Medulla oblongata (tissue), 1 donor: ENCODE measurements around the gene BMP8A.
"Not testable (repeated sequence)": the region's sequence is repeated elsewhere in the genome, so short reads cannot be mapped to it uniquely, and the experiment has no call there.

ENCODE experiments used
- DNase-seq: peaks from one replicate; pipeline ENCODE4 v3.0.0-alpha.2; 2015; ENCODE audit errors: extremely low spot score

The BMP8A gene

GRCh38 chr1:39527190-39527579, 35.7 kb downstream of the BMP8A start:
- not testable (repeated sequence) for DNase-seq

GRCh38 chr1:39528082-39528481, 36.6 kb downstream of the BMP8A start:
- no peak for DNase-seq

DNA sequence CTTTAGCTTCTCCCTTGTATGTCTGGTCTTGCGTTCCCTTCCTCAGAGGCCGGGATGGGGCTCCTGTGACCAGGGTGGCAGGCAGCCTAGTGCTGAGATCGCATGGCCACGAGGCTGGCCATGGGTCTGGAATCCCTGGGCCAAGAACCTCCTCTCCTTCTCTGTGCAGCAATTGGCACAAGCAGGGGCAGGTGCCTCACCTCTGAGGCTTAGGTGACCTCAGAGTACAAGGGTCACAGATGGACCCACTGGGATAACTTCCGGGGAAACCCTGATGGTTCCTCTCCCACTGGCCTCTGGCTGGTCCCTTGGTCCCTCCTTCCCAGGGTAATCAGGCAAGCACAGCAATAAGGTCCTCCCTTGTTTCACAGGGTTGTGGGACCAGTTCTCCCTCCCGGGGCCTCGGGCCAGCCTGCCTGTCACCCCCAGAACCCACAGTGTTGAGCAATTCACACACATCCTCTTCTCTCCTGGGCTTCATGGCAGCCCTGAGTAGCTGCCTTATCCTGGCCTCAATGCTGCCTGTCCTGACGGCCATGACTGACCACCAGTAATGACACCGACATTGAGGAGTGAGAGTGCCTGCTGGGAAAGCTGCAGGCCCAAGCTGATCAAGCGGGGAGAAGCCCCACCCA, 38.6 kb downstream of the BMP8A start:
- no peak for DNase-seq

DNA sequence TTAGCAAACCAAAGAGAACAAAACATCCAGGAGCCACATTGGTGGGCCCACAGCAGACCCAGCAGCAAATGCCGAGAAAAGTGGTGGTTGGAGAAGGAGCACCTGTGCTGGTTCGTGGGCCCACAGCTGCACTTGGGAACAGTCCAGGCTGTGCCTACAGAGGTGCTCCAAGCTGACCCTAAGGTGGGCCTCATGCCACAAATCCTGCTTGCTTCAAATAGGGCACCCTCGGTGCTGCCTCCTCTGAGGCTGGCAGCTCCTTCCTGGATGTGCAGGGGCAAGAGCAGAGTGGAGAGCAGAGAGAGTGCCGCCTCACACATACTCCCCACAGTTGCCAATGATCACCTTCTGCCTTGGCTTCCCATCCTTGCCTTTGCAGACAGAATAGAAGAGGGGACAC, 40.1 kb downstream of the BMP8A start:
- no peak for DNase-seq

GRCh38 chr1:39533442-39533841, 42.0 kb downstream of the BMP8A start:
- DNase-seq, result no peak

DNA sequence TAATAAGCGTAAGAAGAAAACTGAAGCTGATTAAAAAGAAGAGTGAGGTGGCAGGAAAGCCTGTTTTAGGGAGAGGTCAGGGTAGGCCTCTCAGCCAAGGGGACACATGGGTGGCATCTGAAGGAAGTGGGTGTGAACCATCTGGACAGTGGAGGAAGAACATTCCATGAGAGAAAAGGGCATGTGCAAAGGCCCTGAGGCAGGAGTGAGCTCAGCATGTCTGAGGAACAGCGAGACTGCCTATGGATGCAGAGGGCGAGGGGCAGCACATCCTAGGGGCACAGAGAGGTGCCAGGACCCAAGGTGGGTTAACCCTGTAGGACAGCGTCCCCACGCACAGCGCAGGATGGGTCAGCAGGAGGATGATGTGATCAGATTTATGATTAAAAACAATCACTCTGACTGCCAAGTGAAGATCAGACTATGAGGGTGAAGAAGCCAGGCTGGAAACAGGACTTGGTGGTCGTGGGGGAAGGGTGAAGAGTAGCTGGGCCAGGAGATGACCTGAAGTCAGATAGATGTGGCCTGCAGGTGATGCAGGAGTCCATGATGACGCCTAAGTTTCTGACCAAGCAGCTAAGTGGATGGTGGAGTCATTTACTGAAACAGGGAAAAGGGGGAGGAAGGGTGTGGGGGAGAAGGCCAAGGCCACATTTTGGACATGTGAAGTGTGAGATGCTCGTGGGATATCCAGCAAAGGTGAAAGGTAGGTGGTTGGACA, 47.3 kb downstream of the BMP8A start:
- DNase-seq, result no peak

DNA sequence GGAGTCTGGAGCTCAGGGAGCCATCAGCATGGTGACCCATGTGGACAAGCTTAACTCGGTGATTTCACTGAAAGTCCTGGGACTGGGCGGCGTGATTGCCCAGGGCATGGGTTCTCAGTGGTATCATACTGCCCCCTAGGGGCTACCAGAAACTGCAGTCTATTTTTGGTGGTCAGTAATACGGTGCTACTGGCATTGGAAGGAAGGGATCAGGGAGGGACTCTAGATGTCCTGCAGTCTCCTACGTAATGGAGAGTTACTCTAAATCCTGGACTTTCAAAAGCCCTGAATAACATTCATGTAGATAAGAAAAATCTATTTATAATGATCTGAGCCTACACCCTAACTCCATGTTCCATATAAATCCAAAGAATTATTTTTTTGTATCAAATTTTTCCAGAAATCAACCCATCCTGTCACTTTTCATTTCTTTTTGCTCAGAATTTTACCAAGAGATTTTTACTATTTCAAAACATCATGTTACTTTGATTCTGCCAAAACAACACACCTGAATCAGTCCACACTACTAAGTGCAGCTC, 47.9 kb downstream of the BMP8A start:
- DNase-seq, result peak; percentile 92

DNA sequence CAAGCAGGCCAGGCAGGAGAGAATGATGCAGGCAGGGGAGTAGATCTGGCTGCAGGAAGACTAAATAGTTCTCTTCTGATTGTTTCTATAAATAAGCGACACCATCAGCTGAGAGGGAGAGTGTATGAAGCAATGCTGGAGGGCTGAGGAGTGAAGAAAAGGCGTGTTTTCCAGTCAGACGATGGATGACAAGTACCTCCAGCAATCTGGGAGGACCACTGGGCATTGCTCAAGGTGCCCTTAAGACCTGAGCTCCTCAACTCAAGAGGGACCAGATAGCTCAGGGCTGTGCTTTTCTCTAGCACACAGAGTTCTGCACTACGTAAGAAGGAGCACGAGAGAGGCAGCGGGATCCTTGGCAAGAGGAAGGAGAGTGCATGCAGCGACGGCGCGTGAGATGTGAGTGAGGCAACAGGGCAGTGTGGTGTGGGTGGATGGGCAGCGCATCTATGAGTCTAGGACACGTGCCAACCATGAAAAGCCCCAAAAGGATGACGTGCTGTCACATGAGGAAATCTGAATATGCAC, 49.1 kb downstream of the BMP8A start:
- peak; percentile 86 for DNase-seq

DNA sequence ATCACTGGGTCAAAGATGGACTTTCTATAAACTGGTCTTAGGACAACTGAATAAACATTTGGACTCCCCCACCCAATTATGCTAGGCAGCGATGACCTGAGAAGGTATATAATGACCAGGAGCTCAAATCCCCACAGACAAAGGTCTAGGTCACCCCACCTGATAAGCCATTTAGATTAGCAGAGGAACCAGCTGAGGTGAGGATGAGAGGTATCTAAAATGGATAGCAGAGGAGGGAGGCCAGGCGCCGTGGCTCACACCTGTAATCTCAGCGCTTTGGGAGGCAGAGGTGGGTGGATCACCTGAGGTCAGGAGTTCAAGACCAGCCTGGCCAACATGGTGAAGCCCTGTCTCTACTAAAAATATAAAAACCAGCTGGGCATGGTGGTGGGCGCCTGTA, 51.5 kb downstream of the BMP8A start:
- DNase-seq, result no peak

- DNase-seq, result no peak
Measured at GRCh38 chr1:39544327-39544726, 52.9 kb downstream of the BMP8A start.

DNA sequence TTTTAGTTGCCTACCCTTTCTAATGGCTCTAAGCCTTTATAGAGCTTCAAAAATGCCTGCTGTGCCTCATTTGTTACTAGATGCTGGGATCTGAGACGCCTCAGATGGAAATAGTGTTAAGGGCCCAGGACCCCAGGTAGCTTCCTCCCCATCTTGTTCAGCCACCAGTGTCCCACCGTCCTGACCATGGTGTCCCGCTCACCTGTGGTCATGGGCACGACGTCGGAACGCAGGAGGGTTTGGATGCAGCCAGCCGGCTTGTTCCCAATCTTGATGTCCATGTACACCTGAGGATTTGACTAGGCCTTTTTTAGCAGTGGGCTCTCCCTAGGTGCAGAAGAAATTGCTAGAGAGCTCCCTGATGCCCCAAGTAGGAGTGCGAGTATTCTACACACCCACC, 54.1 kb downstream of the BMP8A start:
- DNase-seq, result no peak

- no peak for DNase-seq
Measured at GRCh38 chr1:39554277-39554676, 62.8 kb downstream of the BMP8A start.

DNA sequence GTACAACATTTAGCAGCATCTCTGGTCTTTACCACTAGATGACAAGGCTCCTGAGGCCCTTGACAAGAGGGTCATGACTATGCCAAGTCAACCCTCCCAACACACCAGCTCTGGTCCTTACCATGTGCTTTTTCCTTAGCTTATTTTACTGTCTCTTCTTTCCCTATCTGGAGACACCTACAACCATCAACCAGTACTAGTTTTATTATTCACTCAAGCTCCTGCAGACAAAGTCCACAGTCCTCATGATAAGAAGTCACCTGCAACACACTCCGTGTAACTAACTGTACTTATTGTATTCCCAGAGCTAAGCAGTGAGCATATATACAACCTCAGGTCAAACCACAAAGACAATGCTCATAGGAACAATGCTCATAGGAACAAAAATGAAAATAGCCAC, 69.8 kb downstream of the BMP8A start:
- DNase-seq, result no peak

DNA sequence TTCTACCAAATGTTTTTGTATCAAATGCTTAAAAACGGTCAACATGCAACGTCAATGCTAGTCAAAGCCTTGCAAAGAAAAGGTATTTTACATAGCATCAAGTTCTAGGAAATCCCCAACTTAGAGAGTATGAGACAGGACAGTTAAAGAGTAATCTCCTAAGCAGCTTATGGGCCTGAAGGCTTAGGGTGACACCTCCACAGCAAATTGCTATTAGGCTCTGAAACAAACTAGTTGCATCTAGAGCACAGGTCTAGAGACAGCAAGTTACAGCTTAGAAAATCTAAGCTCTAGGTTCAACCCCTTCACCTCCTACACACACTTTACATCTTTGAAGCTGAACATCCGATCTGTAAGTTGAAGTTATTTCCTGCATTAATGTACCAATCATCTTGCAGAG, 71.5 kb downstream of the BMP8A start:
- DNase-seq, result no peak

DNA sequence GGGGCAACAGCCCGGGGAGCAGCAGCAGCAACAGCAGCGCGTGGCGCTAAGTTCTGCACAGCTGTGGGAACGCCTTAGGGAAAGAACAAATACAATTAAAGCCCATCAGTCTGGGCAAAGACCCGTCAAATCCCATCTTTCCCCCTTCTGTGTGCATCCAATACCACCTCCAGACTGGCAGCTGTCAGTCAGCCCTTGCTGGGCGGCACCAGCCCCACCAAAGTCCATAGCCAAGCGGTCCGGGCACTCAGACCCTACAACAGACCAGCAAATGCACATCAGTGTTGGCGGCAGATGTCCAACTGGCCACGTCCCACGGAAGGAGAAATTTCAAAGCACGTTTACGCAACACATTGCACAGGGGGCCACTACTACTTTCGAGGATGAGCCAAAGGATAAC, 72.2 kb downstream of the BMP8A start:
- no peak for DNase-seq

- DNase-seq, result no peak
Measured at GRCh38 chr1:39564340-39564739, 72.9 kb downstream of the BMP8A start.

GRCh38 chr1:39564941-39565340, 73.5 kb downstream of the BMP8A start:
- no peak for DNase-seq

DNA sequence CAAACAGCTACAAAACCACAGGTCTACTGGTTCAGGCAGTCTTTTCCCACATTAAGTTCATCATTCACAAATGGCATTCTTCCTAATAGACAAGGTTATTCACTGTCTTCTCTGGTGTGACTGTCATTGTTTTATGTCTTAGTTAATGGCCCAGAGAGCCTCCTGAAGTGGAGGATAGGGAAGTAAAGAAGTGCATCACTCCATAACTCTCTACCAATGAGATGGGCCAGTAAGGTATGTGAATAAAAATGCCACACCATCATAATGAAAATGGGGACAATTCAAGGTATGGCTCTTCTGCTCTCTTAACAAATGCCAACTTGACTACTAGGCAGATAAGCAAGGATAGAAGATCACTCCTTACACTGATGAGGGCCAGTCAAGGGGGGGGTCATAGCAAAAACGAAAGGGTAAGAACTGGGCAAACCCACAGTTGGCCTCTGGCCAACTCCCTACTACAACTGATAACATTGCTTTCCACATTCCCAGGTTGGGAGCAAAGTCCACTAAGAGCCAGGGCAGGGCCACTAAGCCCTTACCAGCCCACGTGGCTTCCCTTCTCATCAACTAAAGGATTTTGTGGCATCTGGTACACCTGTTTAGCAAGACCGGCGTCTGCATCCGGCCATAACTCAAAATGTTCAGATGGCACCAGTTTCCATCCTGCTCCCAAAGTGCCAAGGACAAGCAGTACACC, 75.2 kb downstream of the BMP8A start:
- no peak for DNase-seq

DNA sequence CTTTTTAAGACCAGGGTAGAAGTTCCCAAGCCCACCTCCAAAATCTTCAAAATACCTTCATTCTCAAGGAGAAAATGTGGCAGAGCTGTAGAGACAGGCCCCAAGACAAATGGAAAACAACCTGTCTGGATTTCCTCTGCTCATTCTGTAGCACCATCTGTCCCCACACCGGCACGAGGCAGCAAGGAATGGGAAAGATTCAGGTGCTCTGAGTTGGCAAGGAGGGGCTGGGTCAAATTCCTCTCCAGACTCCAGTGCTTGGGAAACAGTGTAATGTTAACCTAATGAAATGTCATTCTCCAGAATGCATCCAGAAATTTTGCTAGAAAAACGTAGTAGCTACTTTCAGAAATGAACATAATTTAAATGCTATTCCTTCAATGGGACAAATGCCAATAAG, 75.9 kb downstream of the BMP8A start:
- DNase-seq, result no peak

GRCh38 chr1:39568208-39568607, 76.8 kb downstream of the BMP8A start:
- DNase-seq, result no peak

DNA sequence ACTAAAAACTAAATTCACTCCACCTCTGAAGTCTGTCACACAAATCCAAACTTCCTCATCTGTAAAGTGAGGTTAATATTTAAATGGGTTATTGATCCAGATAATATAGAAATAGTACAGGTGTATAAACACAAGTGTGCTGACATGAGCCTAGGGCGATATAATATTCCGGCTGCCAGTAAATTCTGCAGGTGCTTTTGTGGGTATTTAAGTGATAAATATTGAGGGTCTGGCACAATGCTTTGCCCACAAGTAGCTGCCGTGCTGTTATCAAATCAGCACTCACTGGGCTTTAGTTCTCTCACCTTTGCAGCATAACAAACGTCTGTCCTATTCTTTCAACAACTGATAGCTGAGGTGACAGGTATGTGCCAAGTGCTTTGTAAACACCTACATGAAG, 77.6 kb downstream of the BMP8A start:
- no peak for DNase-seq

DNA sequence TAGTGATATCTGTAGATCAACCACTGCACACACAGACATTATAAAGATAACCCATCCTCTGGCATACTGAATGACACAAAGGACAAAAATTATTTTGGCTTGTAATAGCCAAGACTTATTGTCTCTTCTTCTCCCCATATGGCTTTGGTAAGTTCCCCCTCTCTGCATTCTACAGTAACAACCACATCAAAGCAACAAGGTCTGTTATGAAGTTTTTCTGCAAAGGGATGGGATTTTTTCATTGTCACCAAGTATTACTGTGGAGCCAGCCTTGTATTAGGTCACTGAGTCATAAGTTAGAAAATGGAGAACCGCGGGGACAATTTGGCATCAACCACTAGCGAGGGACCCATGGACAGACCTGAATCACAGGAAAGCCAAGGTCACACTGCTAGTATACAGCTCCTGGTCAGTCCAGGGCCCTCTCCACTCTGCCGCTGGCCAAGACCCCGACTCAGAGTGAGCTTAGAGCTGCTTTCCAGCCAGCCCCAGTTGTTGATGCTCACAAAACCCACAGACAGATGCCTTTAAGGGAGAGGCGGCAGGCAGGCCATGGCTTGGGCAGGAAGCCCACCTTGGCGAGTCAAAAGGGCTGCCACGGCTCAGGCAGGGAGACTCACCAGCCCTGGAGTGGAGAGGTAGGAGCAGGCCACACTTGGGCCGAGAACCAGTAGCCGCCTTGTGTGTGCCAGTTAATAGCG, 79.2 kb downstream of the BMP8A start:
- no peak for DNase-seq
